NCI-H2029 treated with DMSO at 0.1 percent for 48 hours (cell line): ENCODE results near the gene KRTAP2-1.
A peak's percentile ranks its signal among the peaks of the same experiment; 100 is the strongest.
"Not testable (repeated sequence)": the region's sequence is repeated elsewhere in the genome, so short reads cannot be mapped to it uniquely, and the experiment has no call there.

Source experiments
- DNase-seq: peaks from one replicate; lab custom pipeline; 2025; lab: John Stamatoyannopoulos, UW

KRTAP2-1 gene

DNA sequence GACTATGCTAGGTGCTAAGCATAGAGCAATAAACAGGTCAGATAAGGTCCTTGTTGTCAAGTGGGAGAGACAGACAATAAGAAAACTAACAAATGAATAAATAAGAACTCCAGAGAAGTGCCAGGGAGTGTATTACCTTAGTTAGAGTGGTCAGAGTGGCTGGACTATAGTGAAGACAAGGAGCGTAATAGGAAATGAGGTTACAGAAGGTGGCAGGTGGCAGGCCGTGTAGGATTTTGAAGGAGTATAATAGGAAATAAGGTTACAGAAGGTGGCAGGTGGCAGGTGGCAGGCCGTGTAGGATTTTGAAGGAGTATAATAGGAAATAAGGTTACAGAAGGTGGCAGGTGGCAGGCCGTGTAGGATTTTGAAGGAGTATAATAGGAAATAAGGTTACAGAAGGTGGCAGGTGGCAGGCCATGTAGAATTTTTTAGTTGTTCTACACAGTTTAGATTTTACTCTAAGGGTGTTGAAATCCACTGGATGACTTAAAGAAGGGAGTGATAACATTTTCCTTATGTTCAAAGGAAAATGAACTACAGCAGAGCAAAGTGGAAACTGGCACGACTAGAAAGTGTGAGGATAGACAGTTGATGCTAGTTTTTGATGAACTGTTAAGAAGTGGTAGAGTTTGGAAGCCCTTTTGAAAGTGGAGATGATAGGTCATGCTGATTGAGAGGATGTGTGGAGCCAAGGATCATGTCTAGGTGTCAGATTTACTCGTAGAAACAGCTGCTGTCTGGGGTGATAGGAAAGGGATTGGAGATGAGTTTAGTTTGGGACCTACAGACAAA, 34.6 kb downstream of the KRTAP2-1 start:
- DNase-seq = peak; percentile 60

DNA sequence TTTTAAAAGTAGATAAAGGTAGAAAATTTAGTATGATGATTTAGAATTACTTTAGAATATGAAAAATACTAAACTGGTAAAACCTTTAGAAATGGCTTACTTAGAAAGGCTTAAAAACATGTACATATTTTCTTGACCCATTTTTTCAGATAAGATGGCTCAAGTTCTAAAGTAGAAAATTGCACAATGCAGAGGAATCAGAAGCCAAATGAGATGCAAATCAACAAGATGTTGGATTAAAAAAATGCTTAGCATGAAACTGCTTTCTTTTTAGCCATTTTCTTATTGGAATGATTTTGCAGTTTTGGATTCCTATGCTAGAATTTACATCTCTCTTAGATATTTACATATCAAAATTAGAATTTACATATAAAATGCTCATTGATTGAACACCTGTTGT, 36.7 kb downstream of the KRTAP2-1 start:
- DNase-seq = no peak

DNA sequence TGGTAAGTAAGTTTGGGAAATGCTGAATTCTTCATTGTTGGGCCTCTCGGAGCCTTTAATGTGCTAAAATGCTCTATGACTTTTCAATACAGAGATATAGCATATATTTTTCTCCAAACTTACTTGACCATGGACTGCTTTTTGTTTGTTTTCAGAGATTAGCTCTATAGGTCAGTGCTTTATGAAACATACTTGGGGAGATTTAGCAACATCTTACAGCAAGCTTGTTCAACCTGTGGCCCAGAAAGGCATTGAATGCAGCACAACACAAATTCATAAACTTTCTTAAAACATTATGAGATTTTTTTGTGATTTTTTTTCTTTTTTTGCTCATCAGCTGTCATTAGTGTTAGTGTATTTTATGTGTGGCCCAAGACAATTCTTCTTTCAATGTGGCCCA, 37.2 kb downstream of the KRTAP2-1 start:
- DNase-seq = no peak

DNA sequence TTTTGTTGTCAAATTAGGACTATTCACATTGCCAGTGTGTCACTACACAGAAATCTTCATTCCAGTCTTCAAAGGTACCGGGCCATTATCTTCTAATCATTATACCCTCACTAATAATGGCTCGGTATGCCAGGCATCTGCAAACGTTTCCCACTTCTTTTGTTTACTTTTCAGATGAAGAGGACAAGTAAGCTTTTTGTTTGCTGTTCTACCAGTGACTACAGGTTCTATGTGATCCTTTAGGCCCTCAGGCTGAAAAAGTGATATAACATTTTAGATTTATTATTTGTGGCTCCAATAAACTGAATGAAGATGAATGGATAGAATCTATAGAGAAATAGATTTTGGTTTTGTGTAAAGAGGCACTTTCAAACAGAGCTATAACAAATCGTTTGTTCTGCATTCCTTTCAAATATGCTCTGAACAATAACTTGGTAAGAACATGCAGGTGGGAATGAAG, 37.8 kb downstream of the KRTAP2-1 start:
- peak; percentile 36 for DNase-seq

DNA sequence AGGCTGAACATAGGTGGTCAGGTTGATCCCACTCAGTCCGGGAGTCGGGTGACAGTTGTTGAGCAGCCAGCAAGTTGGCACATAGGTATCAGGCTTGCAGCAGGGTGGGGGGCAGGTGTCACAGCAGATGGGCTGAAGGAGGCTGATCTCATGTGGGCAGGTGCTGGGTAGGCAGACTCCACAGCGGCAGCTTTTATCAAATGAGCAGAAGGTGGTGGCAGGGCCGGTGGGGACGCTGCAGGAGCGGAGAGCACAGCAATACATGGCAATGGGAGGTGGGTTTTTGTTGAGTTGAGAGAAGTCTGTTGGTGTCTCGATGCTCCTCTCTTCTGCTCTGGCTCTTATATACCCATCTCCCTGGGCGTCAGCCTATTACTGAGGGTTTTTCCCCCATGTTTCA, 38.3 kb downstream of the KRTAP2-1 start, which contains the start of gene KRTAP3-1:
TSS of gene KRTAP3-1 (minus strand) at position 318 of the 400 bp plus-strand sequence. CDS start at position 264, 54 bp downstream.
- DNase-seq = peak; percentile 58

DNA sequence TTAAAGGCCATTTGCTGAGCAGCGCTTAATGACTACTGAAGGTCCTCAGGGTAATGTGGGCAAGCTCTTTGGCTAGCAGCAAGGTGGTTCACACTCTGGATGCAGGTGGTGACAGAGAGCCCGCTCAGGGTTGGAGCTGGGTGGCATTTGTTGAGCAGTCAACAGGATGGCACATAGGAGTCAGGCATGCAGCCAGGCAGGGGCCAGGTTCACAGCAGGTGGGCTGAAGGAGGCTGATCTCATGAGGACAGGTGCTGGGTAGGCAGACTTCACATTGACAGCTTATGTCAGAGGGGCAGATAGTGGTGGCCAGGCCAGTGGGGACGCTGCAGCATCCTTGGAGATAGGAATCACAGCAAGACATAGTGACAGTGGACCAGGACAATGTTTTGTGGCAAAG, 42.7 kb downstream of the KRTAP2-1 start:
- DNase-seq = peak; percentile 29

DNA sequence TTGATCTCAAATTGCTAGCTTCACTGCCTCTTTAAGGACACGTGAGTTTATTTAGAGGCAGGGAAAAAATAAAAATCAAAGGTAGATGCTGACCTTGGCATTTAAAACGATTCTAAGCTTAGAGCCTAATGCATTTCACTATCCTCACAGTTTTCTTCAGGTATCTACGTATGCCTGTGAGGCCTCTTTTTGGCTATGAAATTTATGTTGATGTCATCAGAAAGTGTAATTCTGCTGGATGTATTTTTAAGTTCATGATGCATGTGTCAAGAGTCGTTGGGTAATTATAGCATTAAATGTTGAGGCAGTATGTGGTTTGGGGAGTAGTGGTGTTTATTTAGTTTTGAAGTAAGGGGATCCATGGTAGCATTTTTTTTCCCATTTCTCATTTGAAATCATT, 43.2 kb downstream of the KRTAP2-1 start:
- no peak for DNase-seq

DNA sequence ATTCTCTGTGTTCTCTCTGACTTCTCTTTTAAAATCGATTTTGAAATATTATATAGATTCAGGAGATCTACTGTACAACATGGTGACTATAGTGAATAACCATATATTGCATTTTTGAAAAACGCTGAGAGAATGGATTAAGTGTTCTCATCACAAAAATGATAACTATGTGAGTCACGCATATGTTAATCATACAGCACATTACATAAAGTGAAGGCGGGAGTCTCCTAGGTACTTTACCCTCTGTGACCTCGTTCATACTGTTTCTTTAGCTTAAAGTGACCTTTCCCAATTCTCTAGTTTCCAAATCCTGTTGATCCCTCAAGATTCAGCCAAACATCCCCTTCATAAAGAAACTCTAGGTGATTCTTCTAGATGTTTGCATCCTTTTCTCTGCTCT, 44.3 kb downstream of the KRTAP2-1 start:
- DNase-seq = no peak

DNA sequence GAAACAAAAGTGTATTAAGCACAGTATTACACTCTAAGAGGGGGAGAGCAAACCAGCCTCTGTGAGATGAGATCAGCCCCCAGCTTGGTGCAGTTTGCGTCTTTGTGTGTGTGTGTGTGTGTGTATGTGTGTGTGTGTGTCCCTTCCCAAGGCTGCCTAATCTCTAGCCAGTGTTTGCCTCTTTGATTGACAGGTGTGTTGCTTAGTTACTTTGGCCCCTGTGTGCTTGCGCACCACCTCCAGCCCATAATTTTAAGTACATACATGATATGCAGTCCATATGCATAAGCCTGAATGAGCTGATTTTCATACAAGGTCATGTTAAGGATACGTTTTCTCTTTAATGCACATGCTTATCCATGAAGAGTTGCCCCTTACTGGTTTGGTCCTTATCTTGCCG, 45.3 kb downstream of the KRTAP2-1 start:
- no peak for DNase-seq

DNA sequence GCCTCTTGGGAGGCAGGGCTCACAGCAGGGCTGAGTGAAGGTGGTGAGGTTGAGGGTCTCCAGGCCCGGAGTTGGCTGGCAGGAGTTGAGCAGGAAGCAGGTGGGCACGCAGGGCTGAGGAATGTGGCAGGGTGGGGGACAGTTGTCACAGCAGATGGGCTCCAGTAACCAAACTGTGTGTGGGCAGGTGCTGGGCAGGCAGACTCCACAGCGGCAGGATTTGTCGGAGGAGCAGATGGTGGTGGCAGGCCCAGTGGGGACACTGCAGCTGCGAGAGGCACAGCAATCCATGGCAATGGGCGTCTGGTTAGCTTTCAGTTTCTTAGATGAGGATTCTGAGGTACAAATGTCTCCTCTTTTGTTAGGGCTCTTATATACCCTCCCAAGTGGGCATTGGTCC, 47.6 kb downstream of the KRTAP2-1 start, which contains the start of gene KRTAP3-2:
TSS of gene KRTAP3-2 (minus strand) at position 344 of the 400 bp plus-strand sequence. CDS start at position 291, 53 bp downstream.
- DNase-seq = not testable (repeated sequence)

DNA sequence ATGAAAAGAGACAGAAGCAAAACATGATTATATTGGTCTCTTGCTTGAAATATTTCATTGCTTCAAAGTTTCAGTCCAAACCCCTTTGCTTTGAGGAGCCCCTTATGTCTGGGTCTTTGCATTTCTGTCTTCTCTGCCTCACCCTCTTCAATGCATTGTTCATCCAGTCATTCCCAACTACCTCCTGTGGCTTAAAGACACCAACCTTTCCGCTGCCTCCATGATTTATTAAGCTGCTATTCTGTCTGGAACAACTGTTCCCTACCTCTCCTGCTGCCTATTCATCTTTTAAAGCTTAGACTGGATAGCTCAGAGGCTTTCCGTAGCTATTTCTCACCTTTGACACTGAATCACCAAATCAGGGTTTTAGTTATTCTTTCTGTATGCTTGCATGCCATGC, 49.8 kb downstream of the KRTAP2-1 start:
- no peak for DNase-seq

DNA sequence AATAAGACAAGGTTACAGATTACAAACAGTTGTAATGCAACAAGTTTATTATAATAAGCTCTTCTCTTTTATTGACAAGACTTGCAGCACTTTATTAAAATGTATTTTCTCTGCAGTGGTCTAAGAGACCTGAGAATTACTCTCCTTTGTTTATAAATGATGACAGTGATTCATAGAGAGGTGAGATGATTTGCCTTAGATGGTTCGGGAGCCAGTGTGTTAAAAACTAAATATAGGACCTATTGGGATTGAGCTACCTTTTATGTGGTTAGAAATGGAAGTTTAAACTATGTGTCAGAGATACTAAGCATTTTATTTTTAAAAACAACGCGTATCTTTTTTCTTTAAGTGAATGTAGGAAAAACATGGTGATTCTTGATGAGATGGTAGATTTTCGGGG, 50.3 kb downstream of the KRTAP2-1 start:
- DNase-seq = no peak
